Ureter (tissue), 1 donor: ENCODE data around the gene ARHGAP6. TPM values are rescaled to one million over a fixed set of nuclear protein-coding genes. Genes with fewer than 3 reads are reported as not detected.
"Not testable (repeated sequence)": the region's sequence is repeated elsewhere in the genome, so short reads cannot be mapped to it uniquely, and the experiment has no call there.

ENCODE experiments used
- DNase-seq: peaks from one replicate; pipeline ENCODE4 v3.0.0-alpha.2; 2020; ENCODE audit warnings: low spot score
- total RNA-seq: library from RNA; stranded (reverse); gene quantifications from one replicate; pipeline ENCODE4 v1.2.4, GENCODE V29; 2023
- donor health status: DM: yes; HTN: yes; CAD: no.

ARHGAP6 gene
- total RNA-seq, 1 donor from 2014 or later, result 29.6 TPM

GRCh38 chrX:11648705-11649519 is 16.8 kb downstream of the ARHGAP6 start:
- DNase-seq, result no peak

- no peak for DNase-seq
These were observed 18.6 kb downstream of the ARHGAP6 start for GRCh38 chrX:11647138-11647537.

- no peak for DNase-seq
These were observed 24.2 kb downstream of the ARHGAP6 start for GRCh38 chrX:11641349-11642065.

GRCh38 chrX:11640089-11640488 is 25.6 kb downstream of the ARHGAP6 start:
- DNase-seq, result no peak

- no peak for DNase-seq
These were observed 33.0 kb downstream of the ARHGAP6 start for GRCh38 chrX:11632732-11633131.

- no peak for DNase-seq
These were observed 36.0 kb downstream of the ARHGAP6 start for GRCh38 chrX:11629593-11630211.

GRCh38 chrX:11628399-11628798 is 37.3 kb downstream of the ARHGAP6 start:
- DNase-seq, result no peak

GRCh38 chrX:11626351-11626750 is 39.4 kb downstream of the ARHGAP6 start:
- no peak for DNase-seq

GRCh38 chrX:11619441-11619840 is 46.3 kb downstream of the ARHGAP6 start:
- no peak for DNase-seq

GRCh38 chrX:11614253-11614652 is 51.5 kb downstream of the ARHGAP6 start:
- not testable (repeated sequence) for DNase-seq

GRCh38 chrX:11611965-11612364 is 53.8 kb downstream of the ARHGAP6 start:
- DNase-seq, result no peak

- DNase-seq, result no peak
These were observed 54.6 kb downstream of the ARHGAP6 start for GRCh38 chrX:11611161-11611560.

GRCh38 chrX:11609109-11609508 is 56.6 kb downstream of the ARHGAP6 start:
- DNase-seq, result no peak

- no peak for DNase-seq
These were observed 59.3 kb downstream of the ARHGAP6 start for GRCh38 chrX:11606408-11606807.

GRCh38 chrX:11600578-11600977 is 65.1 kb downstream of the ARHGAP6 start:
- DNase-seq, result no peak

GRCh38 chrX:11597479-11597878 is 68.2 kb downstream of the ARHGAP6 start:
- no peak for DNase-seq

GRCh38 chrX:11591723-11592346 is 73.9 kb downstream of the ARHGAP6 start:
- DNase-seq, result no peak

- DNase-seq, result no peak
These were observed 76.1 kb downstream of the ARHGAP6 start for GRCh38 chrX:11589641-11590040.

- no peak for DNase-seq
These were observed 77.6 kb downstream of the ARHGAP6 start for GRCh38 chrX:11588097-11588496.

- no peak for DNase-seq
These were observed 80.5 kb downstream of the ARHGAP6 start for GRCh38 chrX:11585174-11585573.

- no peak for DNase-seq
These were observed 84.9 kb downstream of the ARHGAP6 start for GRCh38 chrX:11580789-11581188.
